Ascending aorta (tissue), 2 donors: Measurements from ENCODE around the gene HRK. TPM values are rescaled to one million over a fixed set of nuclear protein-coding genes. Genes with fewer than 3 reads are reported as not detected.

Experiments used
- DNase-seq, 2 donors: peaks; one replicate each; pipeline ENCODE4 v3.0.0-alpha.2; 2019; ENCODE audit warnings: low spot score in 2 of 2
- H3K27ac ChIP-seq, 2 donors: fragments of 200-600 bp; sonication (generic); one replicate each; pipeline ENCODE4 v1.5.1; 2016 to 2017; ENCODE audit warnings: mild to moderate bottlenecking in 1 of 2
- H3K27me3 ChIP-seq: fragments of 200-600 bp; sonication (generic); one replicate; pipeline ENCODE4 v1.5.1; 2017
- H3K36me3 ChIP-seq, 2 donors: fragments of 200-600 bp; sonication (generic); one replicate each; pipeline ENCODE4 v1.5.1; 2016
- H3K4me1 ChIP-seq, 2 donors: fragments of 200-600 bp; sonication (generic); one replicate each; pipeline ENCODE4 v1.5.1; 2016 to 2017; ENCODE audit warnings: mild to moderate bottlenecking in 1 of 2
- H3K4me3 ChIP-seq, 2 donors: fragments of 200-600 bp; sonication (generic); one replicate each; pipeline ENCODE4 v1.5.1; 2016 to 2017; ENCODE audit warnings: mild to moderate bottlenecking in 1 of 2
- H3K9me3 ChIP-seq, 2 donors: fragments of 200-600 bp; sonication (generic); one replicate each; pipeline ENCODE4 v1.5.1; 2016
- intact Hi-C: fragments of 100-400 bp; cut with DNase I; formaldehyde crosslinking; loops from one replicate; pipeline ENCODE4 v1.15.1; 2023
- total RNA-seq: library from RNA; depleted of rRNA; stranded (reverse); fragments of >200 nt; gene quantifications from one replicate; pipeline ENCODE4 v1.1.0, GENCODE V29; 2016
- TF ChIP-seq, protein P1 (sequence below), 3 experiments: fragments of 200-600 bp in 2 of 3; fragments of 450-650 bp in 1 of 3; sonication (generic) in 2 of 3; IDR thresholded peaks; one replicate each; pipeline ENCODE4 v1.5.1; 2016 to 2019; ENCODE audit warnings: antibody characterized with exemption in 3 of 3, mild to moderate bottlenecking in 1 of 3, moderate library complexity in 1 of 3

The HRK gene
- total RNA-seq, 1 donor from 2014 or later, result not detected

DNA sequence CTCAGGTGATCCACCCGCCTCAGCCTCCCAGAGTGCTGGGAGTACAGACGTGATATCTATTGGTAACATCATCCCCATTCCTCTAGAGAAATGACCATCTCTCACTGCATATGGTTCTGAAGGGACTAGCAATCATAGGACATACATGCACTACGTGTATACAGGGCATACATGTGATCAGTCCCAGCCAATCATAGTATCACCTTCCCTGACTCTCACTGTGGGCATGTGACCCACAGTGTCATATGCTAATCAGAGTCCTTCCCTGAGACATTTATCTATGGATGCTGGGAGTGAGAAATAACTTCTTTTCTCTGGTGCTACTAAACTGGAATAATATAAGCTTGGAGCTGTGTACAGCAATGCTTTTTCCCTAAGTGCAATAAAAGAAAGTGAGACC is 17.4 kb upstream of the HRK start:
- DNase-seq, result no peak

DNA sequence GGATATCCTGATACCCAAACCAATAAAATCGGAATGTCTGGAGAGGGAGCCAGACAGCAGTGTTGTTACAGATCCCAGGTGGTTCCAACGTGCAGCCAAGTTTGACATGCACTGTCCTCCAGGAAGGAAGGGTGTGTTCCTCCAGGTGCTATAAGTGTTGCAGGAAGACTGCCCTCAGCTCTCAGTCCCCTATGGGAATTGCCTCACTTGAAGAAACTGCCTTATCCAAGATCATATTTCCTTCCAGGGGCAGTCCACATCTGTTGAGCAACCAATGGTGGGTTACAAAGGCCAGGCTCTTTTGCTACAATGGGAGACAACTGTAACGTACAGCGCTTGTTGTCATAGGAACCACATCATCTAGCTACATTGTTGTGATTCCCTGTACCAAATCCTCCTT is 16.2 kb upstream of the HRK start:
- no peaks in the 10 kb centered on the region for H3K4me1 ChIP-seq
- no peaks in the 10 kb centered on the region for H3K27me3 ChIP-seq
- H3K9me3 ChIP-seq, result no peaks in the 10 kb centered on the region
- no peak overlapping the region for H3K27ac ChIP-seq
- H3K4me3 ChIP-seq, result no peak overlapping the region
- no peak for DNase-seq
- H3K36me3 ChIP-seq, result no peaks in the 10 kb centered on the region
- intact Hi-C loops, result no loop called here
- TF ChIP-seq, protein P1, sequence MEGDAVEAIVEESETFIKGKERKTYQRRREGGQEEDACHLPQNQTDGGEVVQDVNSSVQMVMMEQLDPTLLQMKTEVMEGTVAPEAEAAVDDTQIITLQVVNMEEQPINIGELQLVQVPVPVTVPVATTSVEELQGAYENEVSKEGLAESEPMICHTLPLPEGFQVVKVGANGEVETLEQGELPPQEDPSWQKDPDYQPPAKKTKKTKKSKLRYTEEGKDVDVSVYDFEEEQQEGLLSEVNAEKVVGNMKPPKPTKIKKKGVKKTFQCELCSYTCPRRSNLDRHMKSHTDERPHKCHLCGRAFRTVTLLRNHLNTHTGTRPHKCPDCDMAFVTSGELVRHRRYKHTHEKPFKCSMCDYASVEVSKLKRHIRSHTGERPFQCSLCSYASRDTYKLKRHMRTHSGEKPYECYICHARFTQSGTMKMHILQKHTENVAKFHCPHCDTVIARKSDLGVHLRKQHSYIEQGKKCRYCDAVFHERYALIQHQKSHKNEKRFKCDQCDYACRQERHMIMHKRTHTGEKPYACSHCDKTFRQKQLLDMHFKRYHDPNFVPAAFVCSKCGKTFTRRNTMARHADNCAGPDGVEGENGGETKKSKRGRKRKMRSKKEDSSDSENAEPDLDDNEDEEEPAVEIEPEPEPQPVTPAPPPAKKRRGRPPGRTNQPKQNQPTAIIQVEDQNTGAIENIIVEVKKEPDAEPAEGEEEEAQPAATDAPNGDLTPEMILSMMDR (IDR thresholded peaks at IDR 0.05), result no peak

More for the DNA sequence above, 17.4 kb upstream of the HRK start:
- H3K4me1 ChIP-seq, result no peaks in the 10 kb centered on the region
- no peaks in the 10 kb centered on the region for H3K27me3 ChIP-seq
- H3K9me3 ChIP-seq, result no peaks in the 10 kb centered on the region
- H3K27ac ChIP-seq, result no peak overlapping the region
- intact Hi-C loops, result no loop called here
- H3K36me3 ChIP-seq, result no peaks in the 10 kb centered on the region
- TF ChIP-seq, protein P1 (IDR thresholded peaks at IDR 0.05), result no peak
- no peak overlapping the region for H3K4me3 ChIP-seq

DNA sequence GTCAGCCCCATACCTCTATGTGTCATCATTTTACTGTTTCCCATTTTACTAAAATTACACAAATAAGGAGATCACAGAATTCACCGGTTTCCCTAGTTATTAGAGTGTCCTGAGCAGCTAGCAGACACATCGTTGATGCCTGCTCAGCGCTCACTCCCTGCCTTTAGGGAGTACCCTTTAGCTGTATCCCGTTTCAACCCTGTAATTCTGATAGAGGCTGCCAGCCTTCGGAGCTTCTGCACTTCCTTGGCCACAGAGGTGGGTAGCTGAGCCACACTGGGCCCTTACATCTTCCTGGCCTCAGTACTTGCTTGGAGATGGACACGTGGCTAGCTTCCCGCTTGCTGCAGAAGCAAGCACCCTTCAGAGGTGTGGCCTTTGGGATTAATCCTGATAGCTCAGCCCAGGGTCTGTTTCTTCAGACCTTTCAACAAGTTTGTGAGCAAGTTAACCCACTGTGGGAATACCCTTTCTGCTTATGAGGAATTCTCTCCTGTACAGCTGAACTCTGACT is 15.2 kb upstream of the HRK start:
- Histone ChIP-seq H3K27me3 (no peaks in the 10 kb centered on the region), H3K27ac (no peak overlapping the region), H3K36me3 (no peaks in the 10 kb centered on the region), H3K4me1 (no peaks in the 10 kb centered on the region), H3K9me3 (no peaks in the 10 kb centered on the region), H3K4me3 (no peak overlapping the region)
- TF ChIP-seq, protein P1 (IDR thresholded peaks at IDR 0.05), result no peak
- intact Hi-C loops, result no loop called here
- DNase-seq, result no peak

DNA sequence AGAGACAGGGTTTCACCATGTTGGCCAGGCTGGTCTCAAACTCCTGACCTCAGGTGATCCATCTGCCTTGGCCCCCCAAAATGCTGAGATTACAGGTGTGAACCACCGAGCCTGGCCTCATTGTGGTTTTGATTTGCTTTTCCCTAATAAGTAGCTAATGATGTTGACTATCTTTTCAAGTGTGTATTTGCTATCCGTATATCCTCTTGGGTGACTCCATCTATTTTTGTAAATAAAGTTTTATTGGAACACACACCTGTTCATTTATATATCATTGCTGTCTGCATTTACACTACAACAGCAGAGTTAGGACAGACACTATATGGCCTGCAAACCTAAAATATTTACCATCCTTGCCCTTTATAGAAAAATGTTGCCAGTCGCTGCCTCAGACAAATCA is 13.7 kb upstream of the HRK start:
- intact Hi-C loops, result no loop called here
- no peak for DNase-seq
- H3K9me3 ChIP-seq, result no peaks in the 10 kb centered on the region
- TF ChIP-seq, protein P1 (IDR thresholded peaks at IDR 0.05), result no peak
- H3K36me3 ChIP-seq, result no peaks in the 10 kb centered on the region
- H3K4me3 ChIP-seq, result no peak overlapping the region
- no peak overlapping the region for H3K27ac ChIP-seq
- no peaks in the 10 kb centered on the region for H3K27me3 ChIP-seq
- H3K4me1 ChIP-seq, result no peaks in the 10 kb centered on the region

DNA sequence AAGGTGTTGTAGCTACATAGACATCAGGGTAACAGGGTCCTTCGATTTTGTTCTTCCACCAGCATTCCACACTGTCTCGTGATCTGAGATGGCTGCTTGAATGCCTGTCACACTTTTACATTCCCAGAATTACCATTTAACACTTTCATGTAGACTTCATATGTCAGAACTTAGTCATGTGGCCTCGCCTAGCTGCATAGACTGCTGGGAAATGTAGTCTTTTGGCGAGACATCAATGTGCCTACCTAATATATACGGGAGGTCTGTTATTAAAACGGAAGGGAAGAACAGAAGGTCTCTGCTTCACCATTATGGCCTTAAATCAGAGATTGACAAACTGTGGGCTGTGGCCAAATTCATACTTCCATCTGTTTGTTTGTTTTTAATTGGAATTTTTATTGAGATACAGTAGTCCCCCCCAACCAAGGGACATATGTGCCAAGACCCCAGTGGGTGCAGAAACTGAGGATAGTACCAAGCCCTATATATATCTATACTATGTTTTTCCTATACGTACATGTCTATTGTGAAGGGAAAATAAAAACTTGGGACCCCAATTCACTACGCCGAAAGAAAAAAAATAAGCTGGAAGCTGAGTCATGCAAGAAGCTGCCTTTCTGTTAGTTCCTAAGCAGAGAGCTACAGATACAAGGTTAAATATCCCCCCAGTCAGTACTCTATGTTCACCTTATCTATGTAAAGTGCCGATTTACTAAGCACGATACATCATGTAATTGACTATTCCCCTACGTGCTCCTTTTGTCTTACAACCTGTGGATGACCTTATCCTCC is 11.3 kb upstream of the HRK start:
- intact Hi-C loops, result no loop called here
- Histone ChIP-seq H3K36me3 (no peaks in the 10 kb centered on the region), H3K9me3 (no peaks in the 10 kb centered on the region), H3K4me3 (no peak overlapping the region), H3K27me3 (no peaks in the 10 kb centered on the region), H3K4me1 (no peaks in the 10 kb centered on the region), H3K27ac (no peak overlapping the region)
- no peak for DNase-seq
- TF ChIP-seq, protein P1 (IDR thresholded peaks at IDR 0.05), result no peak
